HEK293T (cell line): ENCODE measurements around the gene EMP1.

ENCODE experiments used
- ARNT ChIP-seq: fragments of 450-650 bp; IDR thresholded peaks from 2 replicates; pipeline ENCODE4 v1.6.1; 2017; ENCODE audit warnings: mild to moderate bottlenecking
- BHLHE40 ChIP-seq: fragments of 450-650 bp; IDR thresholded peaks from 2 replicates; pipeline ENCODE4 v1.6.1; 2016; ENCODE audit warnings: mild to moderate bottlenecking, moderate library complexity, borderline replicate concordance
- ELF4 ChIP-seq: fragments of 450-650 bp; IDR thresholded peaks from 2 replicates; pipeline ENCODE4 v1.6.1; 2017; ENCODE audit warnings: antibody characterized with exemption
- FOXK2 ChIP-seq: fragments of 450-650 bp; IDR thresholded peaks from 2 replicates; pipeline ENCODE4 v1.6.1; 2016; ENCODE audit warnings: mild to moderate bottlenecking
- FOXM1 ChIP-seq: fragments of 450-650 bp; IDR thresholded peaks from 2 replicates; pipeline ENCODE4 v1.6.1; 2017; ENCODE audit warnings: mild to moderate bottlenecking, borderline replicate concordance
- HDGF ChIP-seq: fragments of 450-650 bp; IDR thresholded peaks from 2 replicates; pipeline ENCODE4 v1.6.1; 2017; ENCODE audit warnings: antibody characterized with exemption, borderline replicate concordance
- L3MBTL2 ChIP-seq: fragments of 450-650 bp; conservative IDR thresholded peaks from 2 replicates; pipeline ENCODE4 v1.6.1; 2016; ENCODE audit warnings: mild to moderate bottlenecking
- SP1 ChIP-seq: fragments of 450-650 bp; IDR thresholded peaks from 2 replicates; pipeline ENCODE4 v1.6.1; 2017
- SUZ12 ChIP-seq: fragments of 450-650 bp; IDR thresholded peaks from 2 replicates; pipeline ENCODE4 v1.6.1; 2016; ENCODE audit warnings: mild to moderate bottlenecking
- TARDBP ChIP-seq: fragments of 450-650 bp; IDR thresholded peaks from 2 replicates; pipeline ENCODE4 v1.6.1; 2016
- ZNF384 ChIP-seq: fragments of 450-650 bp; IDR thresholded peaks from 2 replicates; pipeline ENCODE4 v1.6.1; 2016
- TF ChIP-seq, protein P1 (sequence below): fragments of 450-650 bp; IDR thresholded peaks from 2 replicates; pipeline ENCODE4 v1.6.1; 2016

DNA sequence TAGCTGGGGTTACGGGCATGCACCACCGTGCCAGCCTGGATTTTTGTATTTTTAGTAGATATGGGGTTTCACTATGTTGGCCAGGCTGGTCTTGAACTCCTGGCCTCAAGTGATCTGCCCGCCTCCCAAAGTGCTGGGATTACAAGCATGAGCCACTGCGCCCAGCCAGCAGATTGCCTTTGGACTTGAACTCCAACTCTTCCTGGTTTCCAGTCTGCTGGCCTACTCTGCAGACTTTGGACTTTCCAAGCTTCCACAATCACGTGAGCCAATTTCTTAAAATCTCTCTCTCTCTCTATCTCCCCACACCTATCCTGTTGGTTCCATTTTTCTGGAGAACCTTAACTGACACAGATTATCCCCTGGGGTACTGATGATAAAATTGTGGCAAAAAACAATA lies 55.0 kb downstream of the EMP1 start:
- TF ChIP-seq HDGF (no peak), FOXM1 (no peak), SUZ12 (no peak), BHLHE40 (no peak), ARNT (no peak), SP1 (no peak), ZNF384 (no peak), ELF4 (no peak), FOXK2 (no peak), L3MBTL2 (no peak), TARDBP (no peak)
- TF ChIP-seq, protein P1, sequence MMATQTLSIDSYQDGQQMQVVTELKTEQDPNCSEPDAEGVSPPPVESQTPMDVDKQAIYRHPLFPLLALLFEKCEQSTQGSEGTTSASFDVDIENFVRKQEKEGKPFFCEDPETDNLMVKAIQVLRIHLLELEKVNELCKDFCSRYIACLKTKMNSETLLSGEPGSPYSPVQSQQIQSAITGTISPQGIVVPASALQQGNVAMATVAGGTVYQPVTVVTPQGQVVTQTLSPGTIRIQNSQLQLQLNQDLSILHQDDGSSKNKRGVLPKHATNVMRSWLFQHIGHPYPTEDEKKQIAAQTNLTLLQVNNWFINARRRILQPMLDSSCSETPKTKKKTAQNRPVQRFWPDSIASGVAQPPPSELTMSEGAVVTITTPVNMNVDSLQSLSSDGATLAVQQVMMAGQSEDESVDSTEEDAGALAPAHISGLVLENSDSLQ = no peak
